Measurements from ENCODE around the gene CADM1. TPM values are rescaled to one million over a fixed set of nuclear protein-coding genes. Genes with fewer than 3 reads are reported as not detected.

Gene CADM1
- total RNA-seq, 1 experiment from 2014 or later: 6.7 TPM

GRCh38 chr11:115279813-115280761 lies 224.1 kb downstream of the CADM1 start:
- no peak for DNase-seq (ENCODE audit: low spot score)

- DNase-seq (ENCODE audit: low spot score): no peak
Observed at GRCh38 chr11:115276799-115277198, 227.4 kb downstream of the CADM1 start.

- no peak for DNase-seq (ENCODE audit: low spot score)
Observed at GRCh38 chr11:115276191-115276590, 228.0 kb downstream of the CADM1 start.

GRCh38 chr11:115275045-115275444 lies 229.2 kb downstream of the CADM1 start:
- DNase-seq (ENCODE audit: low spot score): no peak

- no peak for DNase-seq (ENCODE audit: low spot score)
Observed at GRCh38 chr11:115272925-115273324, 231.3 kb downstream of the CADM1 start.

GRCh38 chr11:115271643-115272042 lies 232.6 kb downstream of the CADM1 start:
- no peak for DNase-seq (ENCODE audit: low spot score)

- DNase-seq (ENCODE audit: low spot score): no peak
Observed at GRCh38 chr11:115269191-115269950, 234.8 kb downstream of the CADM1 start.

- no peak for DNase-seq (ENCODE audit: low spot score)
Observed at GRCh38 chr11:115267871-115268270, 236.3 kb downstream of the CADM1 start.

GRCh38 chr11:115267238-115267781 lies 236.9 kb downstream of the CADM1 start:
- DNase-seq (ENCODE audit: low spot score): no peak

- DNase-seq (ENCODE audit: low spot score): no peak
Observed at GRCh38 chr11:115266066-115266639, 238.1 kb downstream of the CADM1 start.

- no peak for DNase-seq (ENCODE audit: low spot score)
Observed at GRCh38 chr11:115263799-115264656, 240.2 kb downstream of the CADM1 start.

GRCh38 chr11:115258216-115258615 lies 246.0 kb downstream of the CADM1 start:
- no peak for DNase-seq (ENCODE audit: low spot score)

GRCh38 chr11:115257678-115258077 lies 246.5 kb downstream of the CADM1 start:
- DNase-seq (ENCODE audit: low spot score): no peak

GRCh38 chr11:115257270-115257669 lies 246.9 kb downstream of the CADM1 start:
- DNase-seq (ENCODE audit: low spot score): no peak

GRCh38 chr11:115256397-115257197 lies 247.6 kb downstream of the CADM1 start:
- DNase-seq (ENCODE audit: low spot score): no peak

GRCh38 chr11:115255006-115255762 lies 249.0 kb downstream of the CADM1 start:
- no peak for DNase-seq (ENCODE audit: low spot score)

- no peak for DNase-seq (ENCODE audit: low spot score)
Observed at GRCh38 chr11:115251126-115251525, 253.1 kb downstream of the CADM1 start.

GRCh38 chr11:115249061-115249578 lies 255.1 kb downstream of the CADM1 start:
- DNase-seq (ENCODE audit: low spot score): no peak

GRCh38 chr11:115247953-115248352 lies 256.3 kb downstream of the CADM1 start:
- DNase-seq (ENCODE audit: low spot score): no peak

All from A172 (cell line).